Activated CD4-positive, alpha-beta T cell treated with anti-CD3 and anti-CD28 coated beads, Interleukin-2, amount 50 U/mL, for 1 hour (primary cell): ENCODE results near the gene OR4C12.
"Not testable (repeated sequence)": the region's sequence is repeated elsewhere in the genome, so short reads cannot be mapped to it uniquely, and the experiment has no call there.

Experiments
- DNase-seq: peaks from one replicate; pipeline ENCODE4 v3.0.0-alpha.2; 2020

The OR4C12 gene

GRCh38 chr11:49982435-49982834 lies at the start of gene OR4C12:
Gene OR4C12, minus strand, starts transcription at chr11:49982535. Its CDS starts 34 bp downstream, at chr11:49982501.
- DNase-seq, result not testable (repeated sequence)

GRCh38 chr11:50030193-50030592 lies 47.9 kb upstream of the OR4C12 start:
- DNase-seq, result no peak

- no peak for DNase-seq
Measured at GRCh38 chr11:49995565-49995964, 13.2 kb upstream of the OR4C12 start.

- not testable (repeated sequence) for DNase-seq
Measured at GRCh38 chr11:49973439-49973838, 8.9 kb downstream of the OR4C12 start.

GRCh38 chr11:49952091-49952490 lies 30.2 kb downstream of the OR4C12 start, which contains the start of gene OR4C13:
Gene OR4C13, plus strand, starts transcription at chr11:49952391. Its CDS starts 32 bp downstream, at chr11:49952423.
- no peak for DNase-seq

GRCh38 chr11:49948701-49949100 lies 33.6 kb downstream of the OR4C12 start:
- DNase-seq, result not testable (repeated sequence)
